ENCODE data around the gene RAB6C.
"Not testable (repeated sequence)": the region's sequence is repeated elsewhere in the genome, so short reads cannot be mapped to it uniquely, and the experiment has no call there.

Gene RAB6C

DNA sequence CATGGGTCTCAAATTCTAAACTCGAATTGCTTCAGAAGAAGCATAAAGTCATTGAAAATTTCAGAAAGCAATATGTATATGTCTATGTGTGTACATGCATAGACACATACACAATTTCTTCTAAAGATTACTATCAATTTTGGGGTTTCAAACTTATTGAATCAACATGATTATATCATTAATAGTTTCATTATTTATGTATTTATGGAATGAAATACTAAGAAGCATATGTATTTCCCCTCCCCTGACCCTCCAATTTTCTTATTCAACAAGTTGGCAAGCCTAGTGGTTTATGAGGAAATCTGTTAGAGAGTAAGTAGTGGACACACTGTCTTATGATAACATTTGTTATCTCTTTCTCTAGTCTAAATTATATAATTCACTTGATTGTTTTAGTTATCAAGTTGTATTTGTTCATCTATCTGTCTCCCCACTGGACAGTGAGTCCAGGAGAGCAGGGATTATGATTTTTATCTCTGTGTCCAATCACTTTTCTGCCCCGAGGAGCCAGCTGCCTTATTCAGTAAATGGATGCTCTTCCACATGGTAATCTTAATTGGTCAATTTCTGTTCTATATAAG, 17.3 kb downstream of the RAB6C start:
- DNase-seq = not testable (repeated sequence)

DNA sequence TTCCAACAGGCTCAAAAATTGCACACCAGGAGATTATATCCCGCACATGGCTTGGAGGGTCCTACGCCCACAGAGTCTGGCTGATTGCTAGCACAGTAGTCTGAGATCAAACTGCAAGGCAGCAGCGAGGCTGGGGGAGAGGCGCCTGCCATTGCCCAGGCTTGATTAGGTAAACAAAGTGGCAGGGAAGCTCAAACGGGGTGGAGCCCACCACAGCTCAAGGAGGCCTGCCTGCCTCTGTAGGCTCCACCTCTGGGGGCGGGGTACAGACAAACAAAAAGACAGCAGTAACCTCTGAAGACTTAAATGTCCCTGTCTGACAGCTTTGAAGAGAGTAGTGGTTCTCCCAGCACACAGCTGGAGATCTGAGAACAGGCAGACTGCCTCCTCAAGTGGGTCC, 19.3 kb downstream of the RAB6C start:
- not testable (repeated sequence) for DNase-seq

DNA sequence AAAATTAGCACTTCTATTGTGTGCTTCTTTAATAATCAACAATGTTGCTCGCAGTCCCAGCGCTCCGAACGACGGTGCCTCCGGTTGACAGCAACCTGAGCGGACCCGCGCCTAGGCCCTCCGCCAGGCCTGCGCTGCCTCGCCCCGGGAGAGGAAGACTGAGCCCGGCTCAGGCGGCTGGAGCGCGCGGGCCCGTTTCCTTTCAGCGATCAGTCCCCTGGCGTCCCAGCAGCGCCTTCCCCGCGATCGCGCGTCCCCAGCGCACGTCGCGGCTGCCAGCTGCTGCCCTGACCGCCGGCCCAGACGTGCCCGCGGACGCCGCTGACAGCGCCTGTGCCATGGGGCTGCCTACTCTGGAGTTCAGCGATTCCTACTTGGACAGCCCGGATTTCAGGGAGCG, 26.4 kb downstream of the RAB6C start:
- DNase-seq = not testable (repeated sequence)

DNA sequence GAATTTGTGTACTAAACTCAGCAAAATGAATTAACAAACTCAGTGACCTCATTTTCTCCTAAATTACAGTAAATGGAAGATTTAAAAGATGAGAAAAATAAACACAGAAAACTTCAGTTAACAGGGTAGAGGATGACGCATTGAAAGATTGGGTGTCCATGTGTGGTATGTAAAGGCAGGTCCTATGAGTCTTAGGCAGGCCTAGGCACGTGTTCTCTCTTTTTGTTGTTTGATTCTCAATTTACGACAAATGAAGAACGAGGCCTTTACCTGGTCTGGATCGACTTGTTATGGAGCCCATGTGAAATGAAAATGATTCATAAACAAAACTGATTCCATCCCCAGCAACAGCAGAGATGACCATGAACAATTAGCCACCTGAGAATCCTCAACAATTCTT, 37.2 kb downstream of the RAB6C start:
- DNase-seq = not testable (repeated sequence)

DNA sequence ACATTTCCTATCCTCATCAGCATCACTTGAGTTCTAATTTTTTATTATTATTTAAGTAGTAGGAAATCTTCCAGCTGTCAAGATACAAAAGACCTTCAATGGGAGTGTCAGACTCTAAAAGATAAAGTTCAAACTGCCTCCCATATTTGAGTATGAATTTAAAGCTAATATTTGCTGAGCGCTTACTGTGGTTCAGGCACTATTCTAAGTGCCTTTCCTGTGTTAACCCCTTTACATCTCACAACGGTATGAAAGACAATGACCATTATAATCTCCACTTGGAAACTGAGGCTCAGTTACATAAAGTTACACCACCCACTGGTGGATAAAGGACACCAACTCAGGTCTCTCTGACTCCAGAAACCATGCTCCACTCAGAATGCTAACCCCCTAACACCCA, 39.9 kb downstream of the RAB6C start:
- DNase-seq = no peak

DNA sequence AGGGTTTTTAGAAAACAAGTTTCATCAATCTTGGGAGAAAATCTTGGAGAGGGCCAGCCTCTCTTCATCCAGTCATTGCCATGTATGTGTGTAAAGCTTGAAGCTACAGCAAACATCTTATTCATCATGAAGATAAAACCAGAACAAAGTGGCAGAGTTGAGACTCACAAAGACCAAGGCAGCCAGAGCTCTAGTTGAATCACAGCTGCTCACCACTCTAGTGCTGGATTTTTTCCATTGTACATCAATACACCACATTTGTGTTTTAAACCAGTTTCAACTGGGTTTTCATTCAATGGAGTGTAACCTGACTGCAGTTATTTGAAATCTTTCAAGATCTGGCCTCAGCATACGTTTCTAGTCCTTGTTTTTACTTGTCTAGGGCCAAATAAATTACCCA, 40.6 kb downstream of the RAB6C start:
- not testable (repeated sequence) for DNase-seq

DNA sequence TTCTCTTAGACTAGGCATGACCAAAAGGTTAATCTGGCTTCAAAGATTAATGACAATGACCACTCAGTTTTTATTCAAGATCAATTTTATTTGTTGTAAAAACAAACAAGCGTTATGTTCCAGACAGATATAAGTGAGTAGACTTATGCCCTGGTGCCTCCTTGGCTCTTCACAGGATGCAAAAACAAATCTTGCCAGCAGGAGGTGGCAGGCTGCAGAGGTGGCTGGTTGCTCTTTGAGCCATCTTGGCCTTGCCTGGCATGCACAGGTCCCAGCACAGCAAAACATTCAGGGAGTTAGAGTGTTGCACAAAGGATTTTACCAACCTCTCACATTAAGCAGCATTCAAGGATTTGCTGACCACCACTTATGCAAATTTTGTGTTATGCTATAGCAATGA, 46.5 kb downstream of the RAB6C start:
- DNase-seq = not testable (repeated sequence)

Data from activated CD4-positive, alpha-beta T cell treated with anti-CD3 and anti-CD28 coated beads, Interleukin-2, amount 50 U/mL, for 1 hour (primary cell).